ENCODE results near the gene POFUT1.

DNA sequence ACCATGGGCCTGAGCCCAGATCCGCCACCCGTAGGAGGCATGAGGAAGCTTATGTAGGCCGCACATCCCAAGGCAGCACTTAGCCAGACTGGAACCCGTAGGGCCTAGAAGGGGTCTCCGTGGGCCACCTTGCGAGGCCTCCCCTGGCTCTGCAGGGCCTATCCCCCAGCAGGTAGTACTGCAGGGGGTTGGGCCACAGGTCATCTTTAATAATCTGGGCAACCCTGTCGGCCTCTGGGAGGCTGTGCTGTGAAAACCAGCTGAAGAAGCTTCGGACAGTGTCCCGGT lies 18.6 kb upstream of the POFUT1 start:
- TF ChIP-seq, protein P1, sequence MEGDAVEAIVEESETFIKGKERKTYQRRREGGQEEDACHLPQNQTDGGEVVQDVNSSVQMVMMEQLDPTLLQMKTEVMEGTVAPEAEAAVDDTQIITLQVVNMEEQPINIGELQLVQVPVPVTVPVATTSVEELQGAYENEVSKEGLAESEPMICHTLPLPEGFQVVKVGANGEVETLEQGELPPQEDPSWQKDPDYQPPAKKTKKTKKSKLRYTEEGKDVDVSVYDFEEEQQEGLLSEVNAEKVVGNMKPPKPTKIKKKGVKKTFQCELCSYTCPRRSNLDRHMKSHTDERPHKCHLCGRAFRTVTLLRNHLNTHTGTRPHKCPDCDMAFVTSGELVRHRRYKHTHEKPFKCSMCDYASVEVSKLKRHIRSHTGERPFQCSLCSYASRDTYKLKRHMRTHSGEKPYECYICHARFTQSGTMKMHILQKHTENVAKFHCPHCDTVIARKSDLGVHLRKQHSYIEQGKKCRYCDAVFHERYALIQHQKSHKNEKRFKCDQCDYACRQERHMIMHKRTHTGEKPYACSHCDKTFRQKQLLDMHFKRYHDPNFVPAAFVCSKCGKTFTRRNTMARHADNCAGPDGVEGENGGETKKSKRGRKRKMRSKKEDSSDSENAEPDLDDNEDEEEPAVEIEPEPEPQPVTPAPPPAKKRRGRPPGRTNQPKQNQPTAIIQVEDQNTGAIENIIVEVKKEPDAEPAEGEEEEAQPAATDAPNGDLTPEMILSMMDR (conservative IDR thresholded peaks at IDR 0.05; ENCODE audit: low read depth in 2 of 2), result no peak
- TF ChIP-seq, protein P2, sequence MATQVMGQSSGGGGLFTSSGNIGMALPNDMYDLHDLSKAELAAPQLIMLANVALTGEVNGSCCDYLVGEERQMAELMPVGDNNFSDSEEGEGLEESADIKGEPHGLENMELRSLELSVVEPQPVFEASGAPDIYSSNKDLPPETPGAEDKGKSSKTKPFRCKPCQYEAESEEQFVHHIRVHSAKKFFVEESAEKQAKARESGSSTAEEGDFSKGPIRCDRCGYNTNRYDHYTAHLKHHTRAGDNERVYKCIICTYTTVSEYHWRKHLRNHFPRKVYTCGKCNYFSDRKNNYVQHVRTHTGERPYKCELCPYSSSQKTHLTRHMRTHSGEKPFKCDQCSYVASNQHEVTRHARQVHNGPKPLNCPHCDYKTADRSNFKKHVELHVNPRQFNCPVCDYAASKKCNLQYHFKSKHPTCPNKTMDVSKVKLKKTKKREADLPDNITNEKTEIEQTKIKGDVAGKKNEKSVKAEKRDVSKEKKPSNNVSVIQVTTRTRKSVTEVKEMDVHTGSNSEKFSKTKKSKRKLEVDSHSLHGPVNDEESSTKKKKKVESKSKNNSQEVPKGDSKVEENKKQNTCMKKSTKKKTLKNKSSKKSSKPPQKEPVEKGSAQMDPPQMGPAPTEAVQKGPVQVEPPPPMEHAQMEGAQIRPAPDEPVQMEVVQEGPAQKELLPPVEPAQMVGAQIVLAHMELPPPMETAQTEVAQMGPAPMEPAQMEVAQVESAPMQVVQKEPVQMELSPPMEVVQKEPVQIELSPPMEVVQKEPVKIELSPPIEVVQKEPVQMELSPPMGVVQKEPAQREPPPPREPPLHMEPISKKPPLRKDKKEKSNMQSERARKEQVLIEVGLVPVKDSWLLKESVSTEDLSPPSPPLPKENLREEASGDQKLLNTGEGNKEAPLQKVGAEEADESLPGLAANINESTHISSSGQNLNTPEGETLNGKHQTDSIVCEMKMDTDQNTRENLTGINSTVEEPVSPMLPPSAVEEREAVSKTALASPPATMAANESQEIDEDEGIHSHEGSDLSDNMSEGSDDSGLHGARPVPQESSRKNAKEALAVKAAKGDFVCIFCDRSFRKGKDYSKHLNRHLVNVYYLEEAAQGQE (IDR thresholded peaks at IDR 0.05; ENCODE audit: unreplicated experiment), result no peak
- no peak for TF ChIP-seq NANOG (IDR thresholded peaks at IDR 0.05; ENCODE audit: borderline replicate concordance)

All from GM23338 (cell line).